NCI-H2107 treated with DMSO at 0.1 percent for 48 hours (cell line): ENCODE measurements around the gene ANTKMT.
A peak's percentile ranks its signal among the peaks of the same experiment; 100 is the strongest.
"Not testable (repeated sequence)": the region's sequence is repeated elsewhere in the genome, so short reads cannot be mapped to it uniquely, and the experiment has no call there.

Experiments used
- DNase-seq: peaks from one replicate; lab custom pipeline; 2025; ENCODE audit not compliant: unreplicated experiment; lab: John Stamatoyannopoulos, UW

ANTKMT gene

DNA sequence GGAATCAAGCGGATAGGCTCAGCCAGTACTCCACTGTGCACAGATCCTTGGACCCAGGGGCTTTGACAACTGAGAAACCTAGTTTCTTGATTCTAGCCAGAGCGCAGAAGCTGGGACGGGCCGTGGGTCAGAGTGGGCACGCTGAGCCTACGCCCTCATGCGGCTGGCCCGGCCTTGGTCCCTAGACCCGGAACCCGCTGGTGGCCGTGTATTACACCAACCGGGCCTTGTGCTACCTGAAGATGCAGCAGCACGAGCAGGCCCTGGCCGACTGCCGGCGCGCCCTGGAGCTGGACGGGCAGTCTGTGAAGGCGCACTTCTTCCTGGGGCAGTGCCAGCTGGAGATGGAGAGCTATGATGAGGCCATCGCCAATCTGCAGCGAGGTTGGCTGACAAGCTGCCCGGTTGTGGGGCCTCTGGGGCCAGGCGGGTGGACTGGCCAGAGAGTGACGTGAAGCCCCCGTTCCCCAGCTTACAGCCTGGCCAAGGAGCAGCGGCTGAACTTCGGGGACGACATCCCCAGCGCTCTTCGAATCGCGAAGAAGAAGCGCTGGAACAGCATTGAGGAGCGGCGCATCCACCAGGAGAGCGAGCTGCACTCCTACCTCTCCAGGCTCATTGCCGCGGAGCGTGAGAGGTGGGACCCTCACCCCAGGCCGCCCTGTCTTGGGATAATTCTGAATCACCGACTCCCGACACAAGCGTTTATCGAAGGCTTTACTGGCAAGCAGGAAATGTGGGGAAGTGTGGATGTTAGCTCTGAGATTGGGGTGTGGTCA lies 39.8 kb upstream of the ANTKMT start:
- DNase-seq: no peak

DNA sequence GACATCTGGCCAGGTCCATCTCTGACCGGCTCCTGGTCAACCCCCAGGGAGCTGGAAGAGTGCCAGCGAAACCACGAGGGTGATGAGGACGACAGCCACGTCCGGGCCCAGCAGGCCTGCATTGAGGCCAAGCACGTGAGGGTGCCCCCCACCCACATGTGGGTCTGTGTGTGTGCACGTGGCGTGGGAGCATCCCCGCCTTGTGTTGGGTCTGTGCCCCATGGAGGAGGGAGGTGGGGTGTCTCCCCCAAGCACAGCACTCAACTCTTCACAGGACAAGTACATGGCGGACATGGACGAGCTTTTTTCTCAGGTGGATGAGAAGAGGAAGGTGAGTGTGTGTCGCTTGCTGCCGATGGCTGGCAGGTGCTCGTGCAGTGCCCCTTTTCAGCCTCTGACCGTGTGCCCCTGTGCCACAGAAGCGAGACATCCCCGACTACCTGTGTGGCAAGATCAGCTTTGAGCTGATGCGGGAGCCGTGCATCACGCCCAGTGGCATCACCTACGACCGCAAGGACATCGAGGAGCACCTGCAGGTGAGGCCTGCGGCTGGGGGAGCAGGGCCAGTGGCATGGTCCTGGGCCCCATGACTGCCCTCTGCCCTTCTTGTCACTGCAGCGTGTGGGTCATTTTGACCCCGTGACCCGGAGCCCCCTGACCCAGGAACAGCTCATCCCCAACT lies 39.1 kb upstream of the ANTKMT start:
- no peak for DNase-seq

DNA sequence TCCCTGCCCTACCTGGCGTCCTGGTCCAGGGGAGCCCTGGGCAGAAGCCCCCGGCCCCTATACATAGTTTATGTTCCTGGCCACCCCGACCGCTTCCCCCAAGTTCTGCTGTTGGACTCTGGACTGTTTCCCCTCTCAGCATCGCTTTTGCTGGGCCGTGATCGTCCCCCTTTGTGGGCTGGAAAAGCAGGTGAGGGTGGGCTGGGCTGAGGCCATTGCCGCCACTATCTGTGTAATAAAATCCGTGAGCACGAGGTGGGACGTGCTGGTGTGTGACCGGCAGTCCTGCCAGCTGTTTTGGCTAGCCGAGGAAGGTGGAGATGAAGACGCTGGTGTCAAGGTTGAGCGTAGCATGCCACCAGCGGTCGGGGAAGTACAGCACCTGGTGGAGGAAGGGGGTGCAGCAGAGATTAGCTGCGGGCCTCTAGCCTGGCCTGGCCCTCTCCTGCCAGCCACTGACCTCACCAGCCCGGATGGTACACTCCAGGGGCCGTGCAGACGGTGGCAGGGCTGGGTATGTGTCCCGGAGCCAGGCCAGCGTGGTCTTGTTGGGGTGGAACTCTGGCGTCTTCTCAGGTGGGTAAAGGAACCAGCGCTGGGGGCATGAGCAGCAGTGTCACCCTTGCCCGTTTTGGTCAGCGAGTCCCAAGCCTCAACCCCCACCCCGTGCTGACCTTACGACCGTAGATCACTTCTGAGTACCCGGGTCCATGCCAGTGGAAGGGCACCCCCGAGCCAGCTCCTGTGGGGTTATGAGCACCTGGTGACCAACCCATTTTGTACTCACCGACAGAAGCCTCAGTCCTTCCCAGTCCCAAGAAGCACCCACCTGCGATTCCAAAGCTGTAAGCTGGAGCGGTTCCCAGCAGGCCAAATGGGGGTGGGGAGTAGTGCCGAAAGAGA lies 38.2 kb upstream of the ANTKMT start:
- no peak for DNase-seq

DNA sequence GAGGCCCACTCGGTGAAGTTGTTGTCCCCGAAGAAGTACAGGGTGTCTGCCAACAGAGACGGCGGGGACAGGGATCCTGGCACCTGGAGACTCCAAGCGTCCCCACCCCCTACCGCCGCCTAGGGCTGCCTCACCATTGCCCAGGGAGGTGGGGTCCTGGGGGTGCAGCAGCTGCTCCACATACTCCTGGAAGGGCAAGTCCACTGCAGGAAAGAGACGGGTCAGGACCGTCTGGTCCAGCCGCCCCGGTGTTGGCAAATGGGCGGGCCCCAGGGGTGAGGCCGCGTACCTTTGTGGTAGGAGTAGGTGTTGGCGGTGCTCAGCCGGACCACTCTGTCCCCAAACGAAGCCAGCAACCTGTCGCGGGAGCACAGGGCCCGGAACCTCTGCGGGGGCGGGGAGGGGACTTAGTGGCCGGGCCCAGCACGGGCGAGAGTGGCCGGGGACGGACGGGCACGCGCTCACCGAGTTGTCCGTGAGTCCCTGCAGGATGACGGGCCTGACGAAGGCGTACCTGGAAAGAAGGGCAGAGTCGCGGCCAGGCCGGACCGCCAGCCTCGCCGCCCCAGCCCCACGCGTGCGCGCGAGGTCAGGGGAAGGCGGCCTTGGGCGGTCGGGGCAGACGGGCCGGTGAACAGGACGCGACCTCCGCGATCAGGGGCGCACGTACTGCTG lies 37.4 kb upstream of the ANTKMT start:
- no peak for DNase-seq

DNA sequence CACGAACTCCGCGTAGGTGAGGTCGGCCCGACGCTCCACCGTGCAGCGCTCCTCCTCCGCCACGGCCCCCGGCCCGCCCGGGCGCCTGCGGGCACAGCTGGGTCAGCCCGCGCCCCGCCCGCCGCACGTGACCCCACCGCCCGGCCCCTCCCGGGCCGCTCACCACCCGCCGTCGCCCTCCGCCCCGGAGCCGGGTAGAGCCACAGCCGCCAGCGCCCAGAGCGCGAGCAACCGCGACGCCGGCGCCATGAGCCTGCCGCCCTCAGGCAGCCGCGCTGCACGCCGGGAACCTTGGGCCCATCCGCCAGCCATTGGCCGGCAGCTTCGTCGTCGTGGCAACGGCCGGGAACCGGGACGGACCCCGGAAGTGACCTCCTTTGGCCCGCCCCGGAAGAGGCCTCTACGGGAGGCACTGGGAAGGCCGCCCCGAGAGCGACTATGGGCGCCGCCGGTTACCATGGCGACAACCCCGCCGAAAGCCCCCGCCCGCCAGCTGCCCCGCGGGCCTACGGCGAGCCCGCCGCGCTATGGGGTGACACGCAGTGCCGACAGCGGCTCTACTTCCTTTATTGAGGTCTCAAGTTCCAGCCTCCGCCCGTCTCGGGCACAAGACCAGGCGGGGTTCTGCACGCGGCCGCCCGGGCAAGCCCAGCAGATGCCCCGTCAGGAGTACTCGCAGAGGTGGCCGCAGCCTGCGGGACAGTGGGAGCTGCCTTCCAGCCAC lies 36.7 kb upstream of the ANTKMT start, which contains the start of gene JMJD8:
Gene JMJD8 (minus strand): TSS at position 264 of the 724 bp plus-strand sequence. CDS start 15 bp downstream, at position 249.
- peak; percentile 83 for DNase-seq

DNA sequence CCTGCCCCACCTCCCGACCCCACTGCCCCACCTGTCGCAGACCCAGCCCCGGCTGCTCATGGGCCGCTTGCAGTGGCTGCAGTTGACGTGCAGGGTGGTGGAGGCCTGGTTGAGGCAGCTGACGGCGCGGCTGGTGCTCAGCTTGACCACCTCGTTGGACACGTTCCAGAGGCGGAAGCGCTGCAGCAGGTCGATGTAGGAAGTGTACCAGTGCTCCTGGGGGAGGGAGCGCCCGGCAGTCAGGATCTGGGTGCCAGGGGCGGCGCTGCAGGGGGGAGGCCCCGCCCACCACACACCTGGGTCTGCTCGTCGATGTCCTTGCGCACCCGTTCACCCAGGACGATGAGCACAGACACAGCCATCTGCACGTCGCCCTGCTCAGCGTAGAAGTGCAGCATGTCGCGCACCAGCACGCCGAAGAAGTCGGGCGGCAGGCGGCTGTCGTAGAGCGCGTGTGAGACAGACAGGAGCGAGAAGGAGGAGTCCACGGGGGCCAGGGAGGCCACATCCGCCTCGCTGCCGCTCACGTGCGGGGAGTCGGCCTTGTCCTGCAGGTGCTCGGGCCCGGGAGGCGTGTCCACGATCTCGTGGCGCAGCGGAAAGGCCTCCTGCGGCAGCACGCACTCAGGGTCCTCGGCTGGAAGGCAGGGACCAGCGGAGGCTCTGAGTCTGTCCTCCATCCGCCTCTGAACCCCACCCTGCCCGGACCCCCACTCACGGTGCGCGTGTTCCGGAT lies 35.8 kb upstream of the ANTKMT start:
- peak; percentile 78 for DNase-seq

DNA sequence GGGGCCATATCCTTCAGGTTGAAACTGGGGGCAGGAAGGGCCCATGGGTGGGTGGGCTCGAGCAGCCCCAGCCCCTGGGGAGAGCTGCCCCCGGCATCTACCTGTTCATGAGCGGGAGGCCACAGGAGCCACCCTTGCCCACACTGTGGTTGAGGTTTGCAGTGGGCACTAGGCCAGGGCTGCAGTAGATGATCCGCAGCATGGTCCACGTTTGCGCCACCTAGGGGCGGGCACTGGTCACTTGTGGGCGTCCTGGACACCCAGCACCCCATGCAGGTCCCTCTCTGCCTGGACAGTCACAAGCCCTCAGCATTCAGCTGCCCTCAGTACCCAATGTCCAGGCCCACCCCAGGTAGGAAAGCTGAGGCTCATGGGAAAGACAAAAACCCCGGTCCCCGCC lies 35.0 kb upstream of the ANTKMT start:
- no peak for DNase-seq

DNA sequence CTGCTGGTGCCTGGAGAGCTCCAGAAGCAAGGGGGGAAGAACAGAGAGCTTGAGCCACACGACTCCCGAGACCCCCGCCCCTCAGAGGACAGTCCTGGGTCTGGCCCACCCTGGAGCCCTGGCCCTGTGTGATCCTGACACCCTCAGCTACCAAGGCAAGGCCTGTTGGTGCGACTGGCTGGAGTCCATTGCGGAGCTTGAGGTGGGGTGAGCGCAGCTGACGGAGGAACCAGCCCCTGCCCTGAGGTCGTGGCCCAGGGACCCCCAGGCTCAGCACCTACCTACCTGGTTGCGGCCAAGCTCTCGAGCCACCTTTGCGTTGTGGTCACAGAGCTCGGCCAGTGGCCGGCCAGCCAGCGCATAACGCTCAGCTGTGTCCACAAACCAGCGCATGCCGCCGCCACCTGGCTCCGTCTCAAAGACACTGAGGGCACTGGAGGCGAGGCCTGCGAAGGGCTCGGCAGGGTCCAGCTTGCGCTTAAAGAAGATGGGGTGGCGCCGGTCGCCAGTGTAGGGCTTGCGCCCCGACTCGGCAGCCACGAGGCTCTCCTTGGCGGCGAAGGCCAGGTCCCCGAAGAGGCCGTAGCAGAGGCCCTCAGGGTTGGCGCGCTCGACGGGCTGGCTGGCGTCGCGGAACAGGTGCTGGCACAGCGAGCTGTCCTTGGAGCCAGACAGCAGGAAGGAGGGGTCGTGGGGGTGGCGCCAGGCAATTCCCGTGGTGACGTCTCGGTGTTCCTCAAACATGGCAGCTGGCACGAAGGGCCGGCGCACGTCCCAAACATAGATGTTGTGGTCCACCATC lies 34.3 kb upstream of the ANTKMT start:
- DNase-seq: no peak

DNA sequence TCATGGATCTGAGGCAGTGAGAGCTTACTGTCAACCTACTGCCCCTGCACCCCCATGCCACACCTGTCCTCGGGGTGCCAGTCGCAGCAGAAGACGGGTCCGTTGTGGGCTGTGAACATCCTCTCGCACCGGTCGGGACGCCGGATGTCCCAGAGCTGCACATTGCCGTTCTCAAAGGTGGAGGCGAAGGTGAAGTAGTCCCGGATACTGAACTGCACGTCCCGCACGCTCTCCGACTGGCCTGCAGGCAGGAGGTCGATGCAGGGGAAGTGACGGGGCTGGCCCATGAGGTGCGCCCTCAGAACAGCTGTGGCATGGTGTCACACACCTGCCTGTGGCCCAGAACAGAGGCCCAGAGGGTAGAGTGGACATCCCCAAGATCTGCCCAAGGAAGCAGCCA lies 33.4 kb upstream of the ANTKMT start:
- no peak for DNase-seq

DNA sequence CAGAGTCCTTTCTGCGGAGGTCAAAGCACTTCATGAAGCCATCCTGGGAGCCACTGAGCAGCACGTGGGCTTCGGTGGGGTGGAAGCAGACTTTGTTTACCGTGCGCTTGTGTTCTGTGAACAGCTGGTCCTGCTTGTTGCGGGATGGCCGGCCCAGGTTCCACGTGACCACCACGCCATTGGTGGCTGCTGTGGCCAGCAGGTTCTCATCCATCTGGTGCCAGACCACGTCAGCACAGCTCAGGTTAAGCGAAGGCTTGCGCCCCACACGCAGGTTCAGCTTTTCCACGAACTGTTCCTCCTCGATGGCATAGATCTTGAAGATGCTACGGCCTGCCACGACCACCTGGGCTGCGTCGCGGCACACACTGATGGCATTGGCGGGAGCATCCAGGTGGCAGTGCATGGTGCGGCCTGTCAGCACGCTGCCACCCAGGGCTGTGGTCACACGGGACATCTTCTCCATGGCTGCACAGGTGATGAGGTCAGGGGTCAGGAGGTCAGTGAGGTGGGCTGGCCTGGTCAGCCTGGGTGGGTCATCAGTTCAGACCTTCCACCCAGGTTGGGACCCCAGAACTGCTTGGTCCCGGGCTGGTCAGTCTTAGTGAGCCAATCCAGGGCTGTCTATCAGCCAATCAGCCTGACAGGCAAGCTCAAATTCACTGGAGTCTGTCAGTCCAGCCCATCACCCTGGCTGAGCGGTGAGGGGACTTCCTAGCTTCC lies 31.6 kb upstream of the ANTKMT start:
- no peak for DNase-seq

DNA sequence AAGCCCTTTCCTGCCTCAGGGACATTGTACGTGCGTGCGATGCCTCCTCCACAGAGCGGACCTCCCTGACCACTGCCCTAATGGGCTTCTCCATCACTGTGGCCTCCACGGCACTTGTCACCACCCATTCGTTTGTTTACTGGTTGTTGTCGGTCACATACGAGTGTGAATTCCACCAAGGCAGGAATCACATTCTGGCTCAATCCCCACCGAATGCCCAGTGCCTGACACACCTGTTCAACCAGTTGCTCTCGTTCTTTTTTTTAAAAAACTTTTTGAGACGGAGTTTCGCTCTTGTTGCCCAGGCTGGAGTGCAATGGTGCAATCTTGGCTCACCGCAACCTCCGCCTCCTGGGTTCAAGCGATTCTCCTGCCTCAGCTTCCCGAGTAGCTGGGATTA lies 29.7 kb upstream of the ANTKMT start:
- DNase-seq: not testable (repeated sequence)

DNA sequence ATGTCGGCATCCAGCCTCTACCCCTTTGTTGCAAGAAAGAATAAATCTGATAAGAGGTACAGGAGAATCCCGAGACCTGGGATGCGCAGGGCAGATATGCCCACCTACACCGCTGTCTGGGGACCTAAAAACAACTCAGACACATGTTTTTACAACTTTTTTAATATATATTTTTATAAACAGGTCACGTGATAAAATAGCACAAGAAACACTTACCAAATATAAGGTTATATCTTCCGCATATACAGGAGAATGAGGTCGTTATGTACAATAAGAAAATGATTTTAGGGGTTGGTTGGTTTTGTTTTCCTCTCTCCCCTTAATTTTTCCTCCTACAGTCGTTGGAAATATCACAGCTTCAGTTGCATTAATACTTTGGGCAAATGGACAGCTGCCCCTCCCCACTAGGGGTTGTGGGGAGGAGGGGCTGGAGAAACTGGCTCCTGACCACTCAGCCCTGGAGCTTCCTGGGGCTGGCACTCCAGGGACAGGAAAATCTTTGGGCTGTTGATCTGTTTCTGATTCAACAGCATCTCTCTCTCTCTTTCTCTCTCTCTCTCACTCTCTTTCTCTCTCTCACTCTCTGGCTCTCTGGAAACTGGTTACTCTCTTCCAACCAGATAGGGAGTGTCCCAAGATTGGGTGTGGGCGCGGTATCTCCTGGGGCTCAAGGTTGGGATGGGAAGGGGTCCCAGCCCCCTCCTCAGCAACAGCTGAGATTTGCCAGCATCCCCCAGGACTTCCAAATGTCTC lies 28.4 kb upstream of the ANTKMT start:
- no peak for DNase-seq

DNA sequence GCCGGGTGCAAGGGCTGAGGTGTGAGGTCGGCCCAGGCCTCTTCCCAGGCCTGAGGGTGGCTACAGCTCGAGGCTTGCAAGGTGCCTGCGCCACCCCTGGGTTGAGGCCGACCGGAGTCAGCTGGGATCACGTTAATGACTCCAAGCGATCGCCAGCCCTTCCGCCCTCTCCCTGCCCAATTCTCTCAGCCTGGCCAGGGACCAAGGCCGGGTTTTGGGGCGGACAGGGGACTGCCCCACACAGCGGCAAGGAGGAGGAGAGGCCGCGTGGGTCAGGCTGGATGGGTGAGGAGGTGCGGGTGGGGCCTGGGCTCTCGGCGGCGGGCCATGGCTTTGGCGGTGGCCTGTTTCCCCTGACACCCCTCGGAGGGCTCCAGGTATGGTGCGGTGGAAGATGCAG lies 27.6 kb upstream of the ANTKMT start:
- no peak for DNase-seq

DNA sequence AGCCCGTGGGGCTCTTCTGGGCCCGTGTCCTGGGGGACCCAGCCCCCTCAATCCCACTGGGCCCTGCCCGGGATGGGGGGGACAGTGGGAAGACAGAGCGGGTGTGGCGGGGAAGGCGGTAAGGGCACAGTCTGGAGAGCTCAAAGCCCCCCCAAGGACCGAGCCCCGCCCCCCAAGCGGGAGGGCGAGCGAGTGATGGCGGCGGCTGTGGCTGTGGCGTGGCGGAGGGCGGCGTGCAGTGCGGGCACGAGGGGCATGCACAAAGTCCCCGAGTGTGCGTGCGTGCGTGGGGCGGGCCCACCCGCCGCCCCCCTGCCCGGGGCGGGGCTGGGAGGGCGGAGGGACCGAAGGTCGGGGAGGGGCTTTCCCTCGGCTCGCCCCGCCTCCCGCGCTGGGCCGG lies 27.2 kb upstream of the ANTKMT start:
- DNase-seq: no peak

DNA sequence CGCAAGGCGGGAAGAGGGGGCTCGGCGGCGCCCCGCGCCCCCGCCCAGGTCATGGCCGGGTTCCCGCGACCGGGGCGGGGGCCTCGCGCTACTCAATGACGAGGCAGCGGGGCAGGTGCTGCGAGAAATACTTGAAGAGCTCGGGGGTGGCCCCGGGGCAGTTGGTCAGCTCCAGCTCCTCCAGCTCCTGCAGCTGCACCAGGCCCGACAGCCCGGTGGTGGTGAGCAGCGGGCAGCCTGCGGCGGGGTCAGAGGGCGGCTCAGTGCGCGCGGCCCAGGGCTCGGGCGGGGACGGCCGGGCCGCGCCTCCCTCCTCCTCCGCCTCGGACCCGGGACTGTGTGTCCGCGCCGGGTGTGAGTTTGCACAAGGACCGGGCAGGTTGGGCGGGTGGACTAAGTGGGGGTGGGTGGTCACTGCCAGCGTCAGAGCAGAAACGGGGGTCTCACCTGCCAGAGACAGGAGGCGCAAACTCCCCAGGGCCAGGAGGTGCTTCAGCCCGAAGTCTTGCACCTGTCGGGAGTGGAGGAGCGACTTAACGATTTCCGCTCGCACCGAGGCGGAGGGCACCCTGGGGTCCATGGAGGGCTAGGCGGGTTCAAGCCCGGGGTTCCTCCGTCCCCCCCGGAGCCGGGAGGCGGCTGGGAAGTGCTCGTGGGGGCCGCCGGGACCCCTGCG lies 26.6 kb upstream of the ANTKMT start:
- DNase-seq: no peak

DNA sequence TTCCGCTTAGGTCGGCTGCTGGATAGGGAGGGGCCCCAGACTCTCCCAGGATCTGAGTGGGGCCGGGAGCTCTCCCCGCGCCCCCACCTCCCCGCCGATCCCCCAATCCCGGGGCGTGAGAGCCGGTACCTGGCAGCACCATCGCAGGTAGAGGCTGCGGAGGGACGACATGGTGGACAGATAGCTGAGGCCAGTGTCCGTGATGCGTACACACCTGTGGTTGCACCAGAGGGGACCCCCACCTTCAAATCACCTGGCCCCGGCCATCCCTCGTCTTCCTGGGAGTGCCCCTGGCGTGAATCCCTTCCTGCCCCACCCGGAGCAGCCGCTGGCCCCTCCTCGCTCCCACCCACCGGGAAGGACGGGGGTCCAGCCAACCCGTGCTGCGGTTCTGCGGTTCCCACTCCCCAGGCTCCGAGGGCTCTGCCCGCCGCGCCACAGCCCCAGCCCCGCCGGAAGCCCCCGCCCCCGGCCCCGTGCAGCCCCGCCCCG lies 26.0 kb upstream of the ANTKMT start:
- no peak for DNase-seq
